Measurements from ENCODE around the gene UNC13C.

DNA sequence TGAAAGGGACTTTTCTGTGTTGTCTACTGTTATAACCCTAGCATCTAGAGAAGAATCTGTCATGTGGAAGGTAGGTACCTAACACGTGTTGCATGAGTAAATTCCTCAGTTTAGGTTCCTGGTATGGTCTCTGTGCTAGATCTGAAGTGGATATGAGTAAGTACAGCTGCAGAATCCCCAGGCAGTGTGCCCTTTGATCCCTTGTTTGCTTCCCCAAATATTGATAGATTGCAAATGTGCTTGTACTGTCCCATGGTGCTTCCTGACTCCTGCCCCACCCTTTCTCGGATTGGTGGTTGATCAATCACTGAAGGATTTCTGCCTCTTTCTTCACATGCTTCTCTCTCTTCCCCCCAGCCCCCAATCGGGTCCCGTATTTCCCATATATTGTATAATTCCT is 450.4 kb downstream of the UNC13C start:
- TF ChIP-seq, protein P1, sequence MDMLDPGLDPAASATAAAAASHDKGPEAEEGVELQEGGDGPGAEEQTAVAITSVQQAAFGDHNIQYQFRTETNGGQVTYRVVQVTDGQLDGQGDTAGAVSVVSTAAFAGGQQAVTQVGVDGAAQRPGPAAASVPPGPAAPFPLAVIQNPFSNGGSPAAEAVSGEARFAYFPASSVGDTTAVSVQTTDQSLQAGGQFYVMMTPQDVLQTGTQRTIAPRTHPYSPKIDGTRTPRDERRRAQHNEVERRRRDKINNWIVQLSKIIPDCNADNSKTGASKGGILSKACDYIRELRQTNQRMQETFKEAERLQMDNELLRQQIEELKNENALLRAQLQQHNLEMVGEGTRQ (IDR thresholded peaks at IDR 0.05; ENCODE audit: borderline replicate concordance, low read depth, low read length) = no peak
- TF ChIP-seq TCF12 (IDR thresholded peaks at IDR 0.05; ENCODE audit: low read depth, low read length) (no peak), POLR2A (IDR thresholded peaks at IDR 0.05; ENCODE audit: low read depth, low read length) (no peak), POLR2AphosphoS2 (IDR thresholded peaks at IDR 0.05; ENCODE audit: low read depth, low read length) (no peak)
- TF ChIP-seq, protein P2, sequence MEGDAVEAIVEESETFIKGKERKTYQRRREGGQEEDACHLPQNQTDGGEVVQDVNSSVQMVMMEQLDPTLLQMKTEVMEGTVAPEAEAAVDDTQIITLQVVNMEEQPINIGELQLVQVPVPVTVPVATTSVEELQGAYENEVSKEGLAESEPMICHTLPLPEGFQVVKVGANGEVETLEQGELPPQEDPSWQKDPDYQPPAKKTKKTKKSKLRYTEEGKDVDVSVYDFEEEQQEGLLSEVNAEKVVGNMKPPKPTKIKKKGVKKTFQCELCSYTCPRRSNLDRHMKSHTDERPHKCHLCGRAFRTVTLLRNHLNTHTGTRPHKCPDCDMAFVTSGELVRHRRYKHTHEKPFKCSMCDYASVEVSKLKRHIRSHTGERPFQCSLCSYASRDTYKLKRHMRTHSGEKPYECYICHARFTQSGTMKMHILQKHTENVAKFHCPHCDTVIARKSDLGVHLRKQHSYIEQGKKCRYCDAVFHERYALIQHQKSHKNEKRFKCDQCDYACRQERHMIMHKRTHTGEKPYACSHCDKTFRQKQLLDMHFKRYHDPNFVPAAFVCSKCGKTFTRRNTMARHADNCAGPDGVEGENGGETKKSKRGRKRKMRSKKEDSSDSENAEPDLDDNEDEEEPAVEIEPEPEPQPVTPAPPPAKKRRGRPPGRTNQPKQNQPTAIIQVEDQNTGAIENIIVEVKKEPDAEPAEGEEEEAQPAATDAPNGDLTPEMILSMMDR (IDR thresholded peaks at IDR 0.05 in 2 of 3, conservative IDR thresholded peaks at IDR 0.05 in 1 of 3; ENCODE audit: control insufficient read depth in 2 of 3, extremely low read depth in 1 of 3, insufficient read depth in 1 of 3, low read depth in 3 of 3, low read length in 3 of 3) = no peak

All from GM12878 (cell line).